Measurements from ENCODE around the gene GPC6.
"Not testable (repeated sequence)": the region's sequence is repeated elsewhere in the genome, so short reads cannot be mapped to it uniquely, and the experiment has no call there.

The GPC6 gene

DNA sequence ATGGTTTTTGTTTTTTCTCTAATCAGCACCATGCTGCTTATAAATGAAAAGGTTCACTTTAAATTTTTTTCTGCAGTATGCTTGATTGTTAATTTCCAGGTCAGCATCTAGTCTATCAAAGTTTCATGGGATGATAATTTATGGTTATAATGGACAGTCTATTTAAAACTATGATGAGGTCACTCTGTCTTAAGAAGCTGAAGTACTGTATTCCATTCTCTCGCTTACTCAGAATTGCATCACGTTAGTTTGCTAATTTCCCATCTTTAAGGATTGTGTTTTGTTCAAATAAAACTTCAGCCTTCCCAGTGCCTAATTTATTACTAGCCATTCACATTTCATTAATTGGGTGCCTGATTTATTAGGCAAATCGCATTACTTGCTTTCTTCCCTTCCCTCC, 94.3 kb downstream of the GPC6 start:
- H3K4me3 ChIP-seq (ENCODE audit: control insufficient read depth in 1 of 7, extremely low read depth in 1 of 7, insufficient read depth in 4 of 7, low read depth in 2 of 7, low read length in 6 of 7), result no peak overlapping the region
- H3K36me3 ChIP-seq (ENCODE audit: control insufficient read depth in 4 of 4, insufficient read depth in 4 of 4, low read length in 3 of 4), result no peaks in the 10 kb centered on the region
- ChIA-PET CTCF (no interaction called here), POLR2A (no interaction called here)
- no peaks in the 10 kb centered on the region for H3K27me3 ChIP-seq (replicated peaks in 2 of 5; ENCODE audit: control insufficient read depth in 4 of 5, insufficient read depth in 5 of 5, low read length in 4 of 5)
- no peaks in the 10 kb centered on the region for H3K9me3 ChIP-seq (ENCODE audit: control extremely low read depth in 1 of 5, control insufficient read depth in 4 of 5, insufficient read depth in 2 of 5, low read depth in 1 of 5, low read length in 4 of 5)
- no peak overlapping the region for H3K27ac ChIP-seq (ENCODE audit: insufficient read depth in 1 of 2, low read depth in 1 of 2, low read length in 2 of 2, poor library complexity in 1 of 2, severe bottlenecking in 2 of 2)
- no peaks in the 10 kb centered on the region for H3K4me1 ChIP-seq (ENCODE audit: control extremely low read depth in 1 of 4, control insufficient read depth in 4 of 4, insufficient read depth in 4 of 4, low read length in 3 of 4)
- 100% methylated on average over 2 of the region's 3 CpGs for WGBS (ENCODE audit: insufficient coverage)
- no peak for DNase-seq

DNA sequence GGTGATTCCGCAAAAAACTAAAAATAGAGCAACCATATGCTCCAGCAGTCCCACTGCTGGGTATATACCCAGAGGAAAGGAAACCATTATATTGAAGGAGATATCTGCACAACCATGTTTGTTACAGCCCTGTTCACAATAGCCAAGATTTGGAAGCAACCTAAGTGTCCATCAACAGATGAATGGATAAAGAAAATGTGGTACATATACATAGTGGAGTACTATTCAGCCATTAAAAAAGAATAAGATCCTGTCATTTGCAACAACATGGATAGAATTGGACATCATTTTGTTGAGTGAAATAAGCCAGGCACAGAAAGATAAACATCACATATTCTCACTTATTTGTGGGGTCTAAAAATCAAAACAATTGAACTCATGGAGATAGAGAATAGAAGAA, 97.3 kb downstream of the GPC6 start:
- H3K27ac ChIP-seq (ENCODE audit: insufficient read depth in 1 of 2, low read depth in 1 of 2, low read length in 2 of 2, poor library complexity in 1 of 2, severe bottlenecking in 2 of 2); H3K9me3 ChIP-seq (ENCODE audit: control extremely low read depth in 1 of 5, control insufficient read depth in 4 of 5, insufficient read depth in 2 of 5, low read depth in 1 of 5, low read length in 4 of 5); H3K27me3 ChIP-seq (replicated peaks in 2 of 5; ENCODE audit: control insufficient read depth in 4 of 5, insufficient read depth in 5 of 5, low read length in 4 of 5); CTCF ChIA-PET; H3K4me3 ChIP-seq (ENCODE audit: control insufficient read depth in 1 of 7, extremely low read depth in 1 of 7, insufficient read depth in 4 of 7, low read depth in 2 of 7, low read length in 6 of 7); DNase-seq; H3K36me3 ChIP-seq (ENCODE audit: control insufficient read depth in 4 of 4, insufficient read depth in 4 of 4, low read length in 3 of 4); POLR2A ChIA-PET; H3K4me1 ChIP-seq (ENCODE audit: control extremely low read depth in 1 of 4, control insufficient read depth in 4 of 4, insufficient read depth in 4 of 4, low read length in 3 of 4): not testable (repeated sequence)
- 80% methylated on average over 1 of the region's 1 CpG for WGBS (ENCODE audit: insufficient coverage)

DNA sequence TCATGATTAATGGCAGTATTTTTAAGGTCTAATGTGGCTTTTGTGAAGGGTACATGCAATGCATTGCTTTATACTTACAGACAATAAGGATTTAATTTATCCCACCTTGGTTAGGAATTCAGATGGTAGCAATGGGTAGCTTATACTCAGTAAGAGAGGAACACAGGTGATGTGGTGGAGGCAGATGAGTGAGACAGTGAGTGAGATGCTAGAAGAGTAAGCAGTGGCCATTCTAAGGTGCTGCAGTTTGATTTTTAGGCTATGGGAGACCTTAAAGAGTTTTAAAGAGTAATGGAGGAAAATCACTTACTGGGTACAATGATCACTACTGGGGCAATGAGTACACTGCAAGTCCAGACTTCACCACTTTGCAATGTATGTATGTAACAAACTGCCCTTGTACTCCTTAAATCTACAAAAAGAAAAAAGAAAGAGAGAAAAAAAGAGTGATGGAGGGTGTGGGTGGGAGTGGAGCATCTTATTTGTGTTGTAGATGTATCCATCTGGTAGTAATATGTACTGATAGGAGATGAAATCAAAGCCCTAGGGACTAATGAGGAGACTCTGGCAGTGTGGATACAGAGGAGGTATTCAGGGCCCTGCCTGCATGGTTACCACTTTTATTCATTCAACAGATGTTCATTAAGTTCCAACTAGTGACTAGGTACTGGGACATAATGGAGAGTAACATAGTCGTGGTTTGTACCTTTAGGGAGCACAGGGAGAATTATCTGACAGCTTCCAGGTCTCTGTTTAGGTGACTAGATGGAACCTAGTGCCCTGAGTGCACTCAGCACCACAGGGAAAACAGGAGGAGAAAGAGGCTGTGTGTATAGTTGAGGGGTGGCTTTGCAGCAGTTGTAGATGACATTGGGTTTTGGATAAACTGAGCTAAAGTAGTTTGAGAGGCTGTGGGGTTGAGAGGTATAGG, 99.0 kb downstream of the GPC6 start:
- no peaks in the 10 kb centered on the region for H3K27me3 ChIP-seq (replicated peaks in 2 of 5; ENCODE audit: control insufficient read depth in 4 of 5, insufficient read depth in 5 of 5, low read length in 4 of 5)
- H3K36me3 ChIP-seq (ENCODE audit: control insufficient read depth in 4 of 4, insufficient read depth in 4 of 4, low read length in 3 of 4), result no peaks in the 10 kb centered on the region
- no peaks in the 10 kb centered on the region for H3K4me1 ChIP-seq (ENCODE audit: control extremely low read depth in 1 of 4, control insufficient read depth in 4 of 4, insufficient read depth in 4 of 4, low read length in 3 of 4)
- 50% methylated on average over 1 of the region's 1 CpG for WGBS (ENCODE audit: insufficient coverage)
- H3K4me3 ChIP-seq (ENCODE audit: control insufficient read depth in 1 of 7, extremely low read depth in 1 of 7, insufficient read depth in 4 of 7, low read depth in 2 of 7, low read length in 6 of 7), result no peak overlapping the region
- H3K9me3 ChIP-seq (ENCODE audit: control extremely low read depth in 1 of 5, control insufficient read depth in 4 of 5, insufficient read depth in 2 of 5, low read depth in 1 of 5, low read length in 4 of 5), result no peaks in the 10 kb centered on the region
- CTCF ChIA-PET, result no interaction called here
- POLR2A ChIA-PET, result no interaction called here
- DNase-seq, result no peak
- H3K27ac ChIP-seq (ENCODE audit: insufficient read depth in 1 of 2, low read depth in 1 of 2, low read length in 2 of 2, poor library complexity in 1 of 2, severe bottlenecking in 2 of 2), result no peak overlapping the region

DNA sequence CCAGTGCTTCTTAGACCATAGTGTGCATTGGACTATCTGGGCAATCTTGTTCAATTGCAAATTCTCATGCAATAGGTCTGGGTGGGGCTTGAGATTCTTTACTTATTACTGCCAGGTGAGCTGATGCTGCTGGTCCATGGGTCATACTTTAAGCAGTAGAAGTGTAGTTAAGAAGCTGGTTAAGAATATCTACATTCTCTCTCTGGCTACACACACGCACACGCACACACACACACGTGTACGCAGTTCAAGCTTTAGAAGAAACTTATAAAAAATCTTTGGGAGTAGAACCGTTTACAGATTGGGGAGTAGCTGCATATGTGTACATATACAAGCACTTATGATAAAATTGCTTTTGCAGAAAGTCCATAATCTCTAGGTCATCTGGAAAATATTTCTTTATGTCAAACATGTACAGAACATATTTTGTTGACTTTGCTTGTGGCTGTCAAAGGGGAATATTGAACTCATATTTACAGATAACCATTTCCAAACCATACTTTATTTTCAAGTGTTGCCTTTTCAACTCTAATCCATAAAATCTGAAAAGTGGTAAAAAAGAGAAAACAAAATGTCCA, 99.7 kb downstream of the GPC6 start:
- Histone ChIP-seq H3K27ac (ENCODE audit: insufficient read depth in 1 of 2, low read depth in 1 of 2, low read length in 2 of 2, poor library complexity in 1 of 2, severe bottlenecking in 2 of 2) (no peak overlapping the region), H3K27me3 (replicated peaks in 2 of 5; ENCODE audit: control insufficient read depth in 4 of 5, insufficient read depth in 5 of 5, low read length in 4 of 5) (no peaks in the 10 kb centered on the region), H3K9me3 (ENCODE audit: control extremely low read depth in 1 of 5, control insufficient read depth in 4 of 5, insufficient read depth in 2 of 5, low read depth in 1 of 5, low read length in 4 of 5) (no peaks in the 10 kb centered on the region), H3K4me3 (ENCODE audit: control insufficient read depth in 1 of 7, extremely low read depth in 1 of 7, insufficient read depth in 4 of 7, low read depth in 2 of 7, low read length in 6 of 7) (no peak overlapping the region), H3K36me3 (ENCODE audit: control insufficient read depth in 4 of 4, insufficient read depth in 4 of 4, low read length in 3 of 4) (no peaks in the 10 kb centered on the region), H3K4me1 (ENCODE audit: control extremely low read depth in 1 of 4, control insufficient read depth in 4 of 4, insufficient read depth in 4 of 4, low read length in 3 of 4) (no peaks in the 10 kb centered on the region)
- CTCF ChIA-PET, result no interaction called here
- DNase-seq, result no peak
- WGBS (ENCODE audit: insufficient coverage), result no CpG with 5 or more reads among the region's 5 CpGs
- POLR2A ChIA-PET, result no interaction called here

DNA sequence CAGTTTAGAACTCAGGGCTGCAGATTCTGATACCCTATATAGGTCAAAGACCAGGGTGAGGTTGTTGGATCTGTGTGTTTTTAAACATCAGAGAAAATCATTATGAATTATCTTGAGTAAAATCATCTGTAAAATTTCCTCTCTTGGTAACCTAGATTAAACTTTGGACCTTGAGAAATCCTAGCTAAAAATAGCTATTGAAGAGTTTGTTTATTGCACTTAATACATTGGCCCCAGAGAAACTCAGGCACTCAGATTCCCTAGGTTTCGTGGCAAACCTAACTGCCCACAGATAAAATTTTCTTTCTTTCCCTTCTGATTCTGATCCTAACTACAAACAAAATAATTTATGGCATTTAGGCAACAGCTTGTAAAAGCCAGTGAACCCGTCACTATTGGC, 102.3 kb downstream of the GPC6 start:
- H3K36me3 ChIP-seq (ENCODE audit: control insufficient read depth in 4 of 4, insufficient read depth in 4 of 4, low read length in 3 of 4), result no peaks in the 10 kb centered on the region
- DNase-seq, result no peak
- WGBS (ENCODE audit: insufficient coverage), result 86% methylated on average over 1 of the region's 2 CpGs
- no peaks in the 10 kb centered on the region for H3K9me3 ChIP-seq (ENCODE audit: control extremely low read depth in 1 of 5, control insufficient read depth in 4 of 5, insufficient read depth in 2 of 5, low read depth in 1 of 5, low read length in 4 of 5)
- no peak overlapping the region for H3K4me3 ChIP-seq (ENCODE audit: control insufficient read depth in 1 of 7, extremely low read depth in 1 of 7, insufficient read depth in 4 of 7, low read depth in 2 of 7, low read length in 6 of 7)
- H3K4me1 ChIP-seq (ENCODE audit: control extremely low read depth in 1 of 4, control insufficient read depth in 4 of 4, insufficient read depth in 4 of 4, low read length in 3 of 4), result no peaks in the 10 kb centered on the region
- CTCF ChIA-PET, result no interaction called here
- no peak overlapping the region for H3K27ac ChIP-seq (ENCODE audit: insufficient read depth in 1 of 2, low read depth in 1 of 2, low read length in 2 of 2, poor library complexity in 1 of 2, severe bottlenecking in 2 of 2)
- H3K27me3 ChIP-seq (replicated peaks in 2 of 5; ENCODE audit: control insufficient read depth in 4 of 5, insufficient read depth in 5 of 5, low read length in 4 of 5), result no peaks in the 10 kb centered on the region
- POLR2A ChIA-PET, result no interaction called here

- CTCF ChIA-PET, result no interaction called here
- no peak overlapping the region for H3K27ac ChIP-seq (ENCODE audit: insufficient read depth in 1 of 2, low read depth in 1 of 2, low read length in 2 of 2, poor library complexity in 1 of 2, severe bottlenecking in 2 of 2)
- no peaks in the 10 kb centered on the region for H3K4me1 ChIP-seq (ENCODE audit: control extremely low read depth in 1 of 4, control insufficient read depth in 4 of 4, insufficient read depth in 4 of 4, low read length in 3 of 4)
- H3K4me3 ChIP-seq (ENCODE audit: control insufficient read depth in 1 of 7, extremely low read depth in 1 of 7, insufficient read depth in 4 of 7, low read depth in 2 of 7, low read length in 6 of 7), result no peak overlapping the region
- no peak for DNase-seq
- no peaks in the 10 kb centered on the region for H3K9me3 ChIP-seq (ENCODE audit: control extremely low read depth in 1 of 5, control insufficient read depth in 4 of 5, insufficient read depth in 2 of 5, low read depth in 1 of 5, low read length in 4 of 5)
- no peaks in the 10 kb centered on the region for H3K36me3 ChIP-seq (ENCODE audit: control insufficient read depth in 4 of 4, insufficient read depth in 4 of 4, low read length in 3 of 4)
- H3K27me3 ChIP-seq (replicated peaks in 2 of 5; ENCODE audit: control insufficient read depth in 4 of 5, insufficient read depth in 5 of 5, low read length in 4 of 5), result no peaks in the 10 kb centered on the region
- POLR2A ChIA-PET, result no interaction called here
- 83% methylated on average over 1 of the region's 4 CpGs for WGBS (ENCODE audit: insufficient coverage)
These were observed 110.1 kb downstream of the GPC6 start for GRCh38 chr13:93336728-93337127.

- ChIA-PET CTCF (no interaction called here), POLR2A (no interaction called here)
- Histone ChIP-seq H3K27ac (ENCODE audit: insufficient read depth in 1 of 2, low read depth in 1 of 2, low read length in 2 of 2, poor library complexity in 1 of 2, severe bottlenecking in 2 of 2) (no peak overlapping the region), H3K36me3 (ENCODE audit: control insufficient read depth in 4 of 4, insufficient read depth in 4 of 4, low read length in 3 of 4) (no peaks in the 10 kb centered on the region), H3K9me3 (ENCODE audit: control extremely low read depth in 1 of 5, control insufficient read depth in 4 of 5, insufficient read depth in 2 of 5, low read depth in 1 of 5, low read length in 4 of 5) (no peaks in the 10 kb centered on the region), H3K4me1 (ENCODE audit: control extremely low read depth in 1 of 4, control insufficient read depth in 4 of 4, insufficient read depth in 4 of 4, low read length in 3 of 4) (no peaks in the 10 kb centered on the region), H3K4me3 (ENCODE audit: control insufficient read depth in 1 of 7, extremely low read depth in 1 of 7, insufficient read depth in 4 of 7, low read depth in 2 of 7, low read length in 6 of 7) (no peak overlapping the region), H3K27me3 (replicated peaks in 2 of 5; ENCODE audit: control insufficient read depth in 4 of 5, insufficient read depth in 5 of 5, low read length in 4 of 5) (no peaks in the 10 kb centered on the region)
- no CpG with 5 or more reads among the region's 5 CpGs for WGBS (ENCODE audit: insufficient coverage)
- DNase-seq, result no peak
These were observed 111.4 kb downstream of the GPC6 start for GRCh38 chr13:93338030-93338429.

Measured in common myeloid progenitor, CD34-positive (primary cell).